ENCODE data around the gene PARD3B.

Gene PARD3B

GRCh38 chr2:205003288-205003687, 458.0 kb downstream of the PARD3B start:
- ATAC-seq (ENCODE audit: low read depth) (no peak), DNase-seq (ENCODE audit: low spot score) (no peak)
- no peaks in the 10 kb centered on the region for H3K9me3 ChIP-seq (ENCODE audit: severe bottlenecking)
- no peak overlapping the region for H3K27ac ChIP-seq (ENCODE audit: poor library complexity, severe bottlenecking)
- no peak overlapping the region for H3K4me3 ChIP-seq (ENCODE audit: severe bottlenecking)
- H3K36me3 ChIP-seq (ENCODE audit: low read depth): no peaks in the 10 kb centered on the region
- H3K27me3 ChIP-seq (ENCODE audit: insufficient read depth, poor library complexity, severe bottlenecking): no peaks in the 10 kb centered on the region
- H3K4me1 ChIP-seq (ENCODE audit: insufficient read depth, poor library complexity, severe bottlenecking): no peaks in the 10 kb centered on the region
- TF ChIP-seq CTCF (IDR thresholded peaks at IDR 0.05; ENCODE audit: poor library complexity, severe bottlenecking): no peak

GRCh38 chr2:205010196-205010595, 464.9 kb downstream of the PARD3B start:
- no peak for TF ChIP-seq CTCF (IDR thresholded peaks at IDR 0.05; ENCODE audit: poor library complexity, severe bottlenecking)

GRCh38 chr2:205011031-205011430, 465.8 kb downstream of the PARD3B start:
- TF ChIP-seq CTCF (IDR thresholded peaks at IDR 0.05; ENCODE audit: poor library complexity, severe bottlenecking): no peak
- H3K36me3 ChIP-seq (ENCODE audit: low read depth): no peaks in the 10 kb centered on the region
- ATAC-seq (ENCODE audit: low read depth) (no peak), DNase-seq (ENCODE audit: low spot score) (no peak)
- no peak overlapping the region for H3K4me3 ChIP-seq (ENCODE audit: severe bottlenecking)
- H3K27me3 ChIP-seq (ENCODE audit: insufficient read depth, poor library complexity, severe bottlenecking): no peaks in the 10 kb centered on the region
- H3K9me3 ChIP-seq (ENCODE audit: severe bottlenecking): no peaks in the 10 kb centered on the region
- no peaks in the 10 kb centered on the region for H3K4me1 ChIP-seq (ENCODE audit: insufficient read depth, poor library complexity, severe bottlenecking)
- H3K27ac ChIP-seq (ENCODE audit: poor library complexity, severe bottlenecking): no peak overlapping the region

More at GRCh38 chr2:205010196-205010595, 464.9 kb downstream of the PARD3B start:
- Histone ChIP-seq H3K4me1 (ENCODE audit: insufficient read depth, poor library complexity, severe bottlenecking) (no peaks in the 10 kb centered on the region), H3K27ac (ENCODE audit: poor library complexity, severe bottlenecking) (no peak overlapping the region), H3K27me3 (ENCODE audit: insufficient read depth, poor library complexity, severe bottlenecking) (no peaks in the 10 kb centered on the region), H3K36me3 (ENCODE audit: low read depth) (no peaks in the 10 kb centered on the region), H3K9me3 (ENCODE audit: severe bottlenecking) (no peaks in the 10 kb centered on the region), H3K4me3 (ENCODE audit: severe bottlenecking) (no peak overlapping the region)
- ATAC-seq (ENCODE audit: low read depth) (no peak), DNase-seq (ENCODE audit: low spot score) (no peak)

GRCh38 chr2:205012961-205013360, 467.7 kb downstream of the PARD3B start:
- no peak for TF ChIP-seq CTCF (IDR thresholded peaks at IDR 0.05; ENCODE audit: poor library complexity, severe bottlenecking)
- no peaks in the 10 kb centered on the region for H3K27me3 ChIP-seq (ENCODE audit: insufficient read depth, poor library complexity, severe bottlenecking)
- ATAC-seq (ENCODE audit: low read depth): no peak

GRCh38 chr2:205013586-205013985, 468.3 kb downstream of the PARD3B start:
- Histone ChIP-seq H3K27ac (ENCODE audit: poor library complexity, severe bottlenecking) (no peak overlapping the region), H3K4me1 (ENCODE audit: insufficient read depth, poor library complexity, severe bottlenecking) (no peaks in the 10 kb centered on the region), H3K36me3 (ENCODE audit: low read depth) (no peaks in the 10 kb centered on the region), H3K27me3 (ENCODE audit: insufficient read depth, poor library complexity, severe bottlenecking) (no peaks in the 10 kb centered on the region), H3K9me3 (ENCODE audit: severe bottlenecking) (no peaks in the 10 kb centered on the region), H3K4me3 (ENCODE audit: severe bottlenecking) (no peak overlapping the region)
- no peak for TF ChIP-seq CTCF (IDR thresholded peaks at IDR 0.05; ENCODE audit: poor library complexity, severe bottlenecking)
- no peak for DNase-seq (ENCODE audit: low spot score)
- no peak for ATAC-seq (ENCODE audit: low read depth)

More at GRCh38 chr2:205012961-205013360, 467.7 kb downstream of the PARD3B start:
- H3K4me3 ChIP-seq (ENCODE audit: severe bottlenecking): no peak overlapping the region
- DNase-seq (ENCODE audit: low spot score): no peak
- no peaks in the 10 kb centered on the region for H3K9me3 ChIP-seq (ENCODE audit: severe bottlenecking)
- H3K27ac ChIP-seq (ENCODE audit: poor library complexity, severe bottlenecking): no peak overlapping the region
- no peaks in the 10 kb centered on the region for H3K36me3 ChIP-seq (ENCODE audit: low read depth)
- no peaks in the 10 kb centered on the region for H3K4me1 ChIP-seq (ENCODE audit: insufficient read depth, poor library complexity, severe bottlenecking)
